Measurements from ENCODE around the gene ABCC1. TPM values are rescaled to one million over a fixed set of nuclear protein-coding genes. Genes with fewer than 3 reads are reported as not detected.
"Not testable (repeated sequence)": the region's sequence is repeated elsewhere in the genome, so short reads cannot be mapped to it uniquely, and the experiment has no call there.

The ABCC1 gene
- total RNA-seq, 2 donors from 2014 or later: 22.0 to 22.2 TPM

DNA sequence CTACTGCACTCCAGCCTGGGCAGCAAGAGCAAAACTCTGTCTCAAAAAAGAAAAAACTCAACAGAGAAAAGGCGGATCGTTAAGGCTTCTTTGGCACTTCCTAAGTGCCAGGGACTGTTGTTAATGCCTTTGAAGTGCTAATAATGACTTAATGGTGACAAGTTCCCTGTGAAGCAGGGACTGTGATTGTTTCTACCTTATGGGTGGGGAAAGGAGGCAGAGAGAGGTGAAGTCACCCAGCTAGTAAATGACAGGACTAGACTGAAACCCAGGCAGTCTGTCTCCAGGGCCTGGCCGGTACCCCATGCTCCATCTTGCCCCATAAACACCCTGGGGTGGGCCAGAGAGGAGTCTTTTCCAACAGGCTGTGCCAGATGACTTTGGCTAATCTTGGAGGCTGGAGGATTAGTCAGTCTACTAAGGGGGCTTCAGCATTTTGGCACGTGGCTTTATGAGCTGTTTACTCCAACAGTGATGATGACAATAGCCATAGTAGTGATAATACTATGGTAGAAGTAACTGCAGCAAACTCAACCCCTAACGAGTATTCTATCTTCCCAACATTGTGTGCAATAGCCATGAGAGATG, 26.9 kb downstream of the ABCC1 start:
- no peaks in the 10 kb centered on the region for H3K27me3 ChIP-seq
- intact Hi-C loops (cut with DNase I): no loop called here

GRCh38 chr16:15976929-15977637, 27.7 kb downstream of the ABCC1 start:
- H3K27me3 ChIP-seq: no peaks in the 10 kb centered on the region
- H3K4me3 ChIP-seq: no peak overlapping the region
- no peak for TF ChIP-seq CTCF (IDR thresholded peaks at IDR 0.05)
- DNase-seq: no peak
- intact Hi-C loops (cut with DNase I): no loop called here
- H3K36me3 ChIP-seq: no peaks in the 10 kb centered on the region
- no peak overlapping the region for H3K9ac ChIP-seq (ENCODE audit: low read depth in 2 of 2, low read length in 2 of 2)
- H3K27ac ChIP-seq: peak overlapping the region; percentile 50
- no peaks in the 10 kb centered on the region for H3K9me3 ChIP-seq
- no peaks in the 10 kb centered on the region for H3K4me1 ChIP-seq

More for the DNA sequence above, 26.9 kb downstream of the ABCC1 start:
- no peak for TF ChIP-seq CTCF (IDR thresholded peaks at IDR 0.05)
- Histone ChIP-seq H3K9ac (ENCODE audit: low read depth in 2 of 2, low read length in 2 of 2) (no peak overlapping the region), H3K4me1 (no peaks in the 10 kb centered on the region), H3K9me3 (no peaks in the 10 kb centered on the region), H3K4me3 (no peak overlapping the region), H3K27ac (peak overlapping the region; percentile 50), H3K36me3 (no peaks in the 10 kb centered on the region)
- DNase-seq: no peak

DNA sequence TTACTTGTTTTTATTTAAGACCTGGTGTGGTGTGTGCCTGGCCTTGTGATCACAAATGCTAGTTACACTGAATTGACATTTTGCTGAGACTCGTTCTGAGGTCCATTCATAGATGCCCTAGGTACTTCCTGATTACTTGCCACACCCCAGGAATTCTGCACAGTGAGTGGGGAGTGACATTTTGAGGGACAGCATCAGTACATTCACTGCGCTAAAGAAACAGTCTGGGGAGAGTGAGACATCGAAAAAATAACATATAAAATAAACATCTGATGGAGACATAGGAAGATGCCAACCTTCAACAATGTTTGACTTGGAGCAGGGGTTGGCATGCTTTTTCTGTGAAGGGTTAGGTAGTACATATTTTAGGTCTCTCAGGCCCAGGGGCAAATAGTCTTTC, 30.4 kb downstream of the ABCC1 start:
- Histone ChIP-seq H3K27ac (no peak overlapping the region), H3K9me3 (no peaks in the 10 kb centered on the region), H3K36me3 (no peaks in the 10 kb centered on the region), H3K27me3 (no peaks in the 10 kb centered on the region), H3K4me1 (no peaks in the 10 kb centered on the region), H3K4me3 (no peak overlapping the region), H3K9ac (ENCODE audit: low read depth in 2 of 2, low read length in 2 of 2) (no peak overlapping the region)
- intact Hi-C loops (cut with DNase I): no loop called here
- no peak for TF ChIP-seq CTCF (IDR thresholded peaks at IDR 0.05)
- no peak for DNase-seq

DNA sequence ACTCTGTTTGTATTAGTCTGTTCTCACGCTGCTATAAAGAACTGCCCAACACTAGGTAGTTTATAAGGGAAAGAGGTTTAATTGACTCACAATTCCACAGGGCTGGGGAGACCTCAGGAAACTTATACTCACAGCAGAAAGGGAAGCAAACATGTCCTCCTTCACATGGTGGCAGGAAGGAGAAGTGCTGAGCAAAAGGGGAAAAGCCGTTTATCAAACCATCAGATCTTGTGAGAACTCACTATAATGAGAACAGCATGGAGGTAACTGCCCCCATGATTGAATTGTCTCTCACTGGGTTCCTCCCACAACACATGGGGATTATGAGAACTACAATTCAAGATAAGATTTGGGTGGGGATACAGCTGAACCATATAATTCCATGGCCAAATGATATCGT, 30.9 kb downstream of the ABCC1 start:
- no peaks in the 10 kb centered on the region for H3K27me3 ChIP-seq
- no peaks in the 10 kb centered on the region for H3K4me1 ChIP-seq
- intact Hi-C loops (cut with DNase I): no loop called here

GRCh38 chr16:15981382-15981781, 32.0 kb downstream of the ABCC1 start:
- H3K4me3 ChIP-seq: no peak overlapping the region
- DNase-seq: no peak
- no peaks in the 10 kb centered on the region for H3K27me3 ChIP-seq
- H3K9me3 ChIP-seq: no peaks in the 10 kb centered on the region
- H3K27ac ChIP-seq: no peak overlapping the region
- H3K36me3 ChIP-seq: no peaks in the 10 kb centered on the region
- no peaks in the 10 kb centered on the region for H3K4me1 ChIP-seq
- intact Hi-C loops (cut with DNase I): no loop called here
- no peak overlapping the region for H3K9ac ChIP-seq (ENCODE audit: low read depth in 2 of 2, low read length in 2 of 2)
- no peak for TF ChIP-seq CTCF (IDR thresholded peaks at IDR 0.05)

More for the DNA sequence above, 30.9 kb downstream of the ABCC1 start:
- no peak overlapping the region for H3K9ac ChIP-seq (ENCODE audit: low read depth in 2 of 2, low read length in 2 of 2)
- H3K4me3 ChIP-seq: no peak overlapping the region
- H3K27ac ChIP-seq: no peak overlapping the region
- TF ChIP-seq CTCF (IDR thresholded peaks at IDR 0.05): no peak
- DNase-seq: no peak
- no peaks in the 10 kb centered on the region for H3K9me3 ChIP-seq
- H3K36me3 ChIP-seq: no peaks in the 10 kb centered on the region

DNA sequence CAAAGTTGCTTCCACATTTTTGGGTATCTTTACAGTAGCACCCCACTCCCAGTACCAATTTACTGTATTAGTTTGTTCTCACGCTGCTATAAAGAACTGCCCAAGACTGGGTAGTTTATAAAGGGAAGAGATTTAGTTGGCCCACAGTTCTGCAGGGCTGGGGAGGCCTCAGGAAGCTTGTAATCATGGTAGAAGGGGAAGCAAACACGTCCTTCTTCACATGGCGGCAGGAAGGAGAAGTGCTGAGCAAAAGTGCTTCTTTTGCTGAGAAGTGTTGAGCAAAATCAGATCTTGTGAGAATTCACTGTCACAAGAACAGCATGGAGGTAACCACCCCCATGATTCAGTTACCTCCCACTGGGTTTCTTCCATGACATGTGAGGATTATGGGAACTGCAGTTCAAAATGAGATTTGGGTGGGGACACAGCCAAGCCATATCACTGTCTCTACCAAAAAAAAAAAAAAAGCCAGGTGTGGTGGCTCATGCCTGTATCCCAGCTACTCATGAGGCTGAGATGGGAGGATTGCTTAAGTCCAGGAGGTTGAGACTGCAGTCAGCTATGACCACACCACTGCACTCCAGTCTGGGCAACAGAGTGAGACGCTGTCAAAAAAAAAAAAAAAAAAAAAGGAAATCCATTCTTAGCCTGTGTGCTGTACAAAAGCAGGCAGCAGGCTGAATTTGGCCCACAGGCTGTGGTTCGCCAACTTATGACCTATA, 32.9 kb downstream of the ABCC1 start:
- H3K4me1 ChIP-seq; H3K9me3 ChIP-seq; DNase-seq; intact Hi-C loops (cut with DNase I); H3K36me3 ChIP-seq; H3K4me3 ChIP-seq; H3K9ac ChIP-seq (ENCODE audit: low read depth in 2 of 2, low read length in 2 of 2); H3K27me3 ChIP-seq; H3K27ac ChIP-seq: not testable (repeated sequence)

All from colonic mucosa (tissue), 4 donors.